Bronchial epithelial cell (primary cell): ENCODE data around the gene SORBS1. TPM values are rescaled to one million over a fixed set of nuclear protein-coding genes. Genes with fewer than 3 reads are reported as not detected.

Experiments
- DNase-seq: peaks from one replicate; pipeline ENCODE4 v3.0.0-alpha.2; 2010; ENCODE audit warnings: low read depth
- FAIRE-seq: peaks from 2 replicates; lab custom pipeline; 2011; peaks lifted over from hg19 to GRCh38; lab: Jason Lieb, UNC
- H3K27me3 ChIP-seq: 2 replicates; pipeline ENCODE4 v1.5.1; 2011; ENCODE audit warnings: low read length; ENCODE audit not compliant: control insufficient read depth, insufficient read depth
- H3K36me3 ChIP-seq: 2 replicates; pipeline ENCODE4 v1.5.1; 2011; ENCODE audit warnings: low read length; ENCODE audit not compliant: control insufficient read depth, insufficient read depth
- H3K4me3 ChIP-seq: 2 replicates; pipeline ENCODE4 v1.5.1; 2011; ENCODE audit warnings: mild to moderate bottlenecking, low read depth, low read length, control low read depth
- CTCF ChIP-seq: IDR thresholded peaks from 2 replicates; pipeline ENCODE4 v1.5.1; 2011; ENCODE audit warnings: mild to moderate bottlenecking, moderate library complexity, low read length, control low read depth, inconsistent platforms; ENCODE audit not compliant: insufficient read depth, severe bottlenecking
- total RNA-seq: library from RNA; depleted of rRNA; stranded (reverse); fragments of >200 nt; gene quantifications from 2 replicates; pipeline ENCODE4 v1.2.1, GENCODE V29; 2014

Gene SORBS1
- total RNA-seq, 1 donor from 2014 or later = under 0.01 TPM

DNA sequence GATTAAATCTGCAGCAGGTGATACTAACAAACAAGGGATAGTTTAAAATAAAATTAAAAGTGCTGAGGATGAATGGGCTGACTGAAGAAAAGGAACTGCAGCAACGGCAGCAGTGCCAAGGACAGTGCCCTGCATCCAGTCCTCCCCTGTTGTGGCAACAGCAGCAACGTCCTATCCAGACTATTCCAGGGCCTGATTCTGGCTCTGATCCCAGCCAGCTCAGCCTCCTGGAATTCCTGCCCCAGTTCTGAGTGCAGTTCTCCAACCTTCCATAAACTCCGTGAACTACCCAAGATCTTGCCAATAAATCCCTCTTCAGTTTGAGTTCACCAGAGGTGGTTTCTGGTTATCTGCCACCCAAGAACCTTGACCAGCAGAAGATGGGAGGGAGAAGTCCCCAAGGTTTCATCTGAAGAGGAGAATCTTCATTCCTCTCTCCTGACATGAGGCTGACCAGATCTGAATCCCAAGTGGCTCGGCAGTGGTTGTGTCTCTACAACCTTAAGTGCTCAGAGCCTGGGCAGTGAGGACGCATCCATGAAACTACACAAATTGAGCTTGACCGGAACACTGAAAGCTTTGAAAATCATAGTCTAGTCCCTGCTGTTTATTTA is 115.8 kb downstream of the SORBS1 start:
- H3K36me3 ChIP-seq = no peaks in the 10 kb centered on the region
- no peaks in the 10 kb centered on the region for H3K27me3 ChIP-seq
- FAIRE-seq (no peak), DNase-seq (peak; percentile 72)
- no peak for TF ChIP-seq CTCF
- no peak overlapping the region for H3K4me3 ChIP-seq

GRCh38 chr10:95444792-95445191 is 116.4 kb downstream of the SORBS1 start:
- no peaks in the 10 kb centered on the region for H3K27me3 ChIP-seq
- no peak overlapping the region for H3K4me3 ChIP-seq
- DNase-seq (no peak), FAIRE-seq (no peak)
- H3K36me3 ChIP-seq = no peaks in the 10 kb centered on the region
- no peak for TF ChIP-seq CTCF

- no peak for TF ChIP-seq CTCF
- no peak for DNase-seq
- Histone ChIP-seq H3K4me3 (no peak overlapping the region), H3K27me3 (no peaks in the 10 kb centered on the region), H3K36me3 (no peaks in the 10 kb centered on the region)
- FAIRE-seq = no peak
Measured at GRCh38 chr10:95443636-95444035, 117.5 kb downstream of the SORBS1 start.

- no peaks in the 10 kb centered on the region for H3K27me3 ChIP-seq
- no peak overlapping the region for H3K4me3 ChIP-seq
- no peaks in the 10 kb centered on the region for H3K36me3 ChIP-seq
- DNase-seq (no peak), FAIRE-seq (no peak)
- no peak for TF ChIP-seq CTCF
Measured at GRCh38 chr10:95442341-95442740, 118.8 kb downstream of the SORBS1 start.

- Histone ChIP-seq H3K36me3 (no peaks in the 10 kb centered on the region), H3K4me3 (no peak overlapping the region), H3K27me3 (no peaks in the 10 kb centered on the region)
- TF ChIP-seq CTCF = no peak
- no peak for DNase-seq
- FAIRE-seq = no peak
Measured at GRCh38 chr10:95441547-95441923, 119.6 kb downstream of the SORBS1 start.

DNA sequence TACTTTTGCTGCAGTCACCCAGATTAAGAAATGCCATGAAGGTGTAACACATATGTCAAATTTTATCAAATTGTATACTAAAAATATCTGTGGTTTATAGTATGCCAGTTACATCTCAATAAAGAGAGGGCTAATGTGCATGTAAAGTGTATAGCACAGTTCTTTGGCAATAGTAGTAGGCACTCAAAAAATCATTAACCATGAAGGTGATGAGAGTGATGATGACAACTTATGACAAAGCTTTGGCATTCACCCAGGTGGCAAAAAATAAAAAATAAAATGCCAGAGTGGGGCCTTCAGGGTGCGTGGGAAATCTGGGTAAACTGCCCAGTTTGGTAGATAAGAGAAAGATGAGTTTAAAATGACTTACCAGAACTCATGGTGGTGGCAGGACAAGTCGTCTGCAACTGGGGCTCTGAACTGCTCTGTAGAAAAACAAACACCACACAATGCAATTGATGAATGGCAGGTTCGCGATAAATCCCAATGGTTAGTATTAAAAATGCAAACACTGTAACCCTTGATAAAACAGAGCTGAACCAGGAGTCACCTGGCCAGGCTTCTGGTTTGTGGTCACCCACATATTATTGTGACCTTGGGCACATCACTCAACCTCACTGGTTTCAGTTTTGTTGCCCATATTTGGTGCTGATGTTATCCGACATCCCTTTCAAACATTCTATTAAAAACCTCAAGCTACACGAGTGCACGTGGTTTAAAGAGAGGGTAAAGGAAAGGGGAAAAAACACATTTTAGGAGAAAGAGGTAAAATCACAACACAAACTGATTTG is 120.2 kb downstream of the SORBS1 start:
- H3K4me3 ChIP-seq = no peak overlapping the region
- DNase-seq = no peak
- no peak for TF ChIP-seq CTCF
- no peaks in the 10 kb centered on the region for H3K36me3 ChIP-seq
- no peak for FAIRE-seq
- H3K27me3 ChIP-seq = no peaks in the 10 kb centered on the region
